HG03469 (cell line): ENCODE data around the gene GCK.

Source experiments
- ATAC-seq: cut with Tn5 transposase; IDR thresholded peaks from one replicate; pipeline ENCODE4 v1.9.1; 2021; ENCODE audit warnings: mild to moderate bottlenecking, moderate library complexity, moderate number of reproducible peaks; ENCODE audit not compliant: unreplicated experiment

The GCK gene

DNA sequence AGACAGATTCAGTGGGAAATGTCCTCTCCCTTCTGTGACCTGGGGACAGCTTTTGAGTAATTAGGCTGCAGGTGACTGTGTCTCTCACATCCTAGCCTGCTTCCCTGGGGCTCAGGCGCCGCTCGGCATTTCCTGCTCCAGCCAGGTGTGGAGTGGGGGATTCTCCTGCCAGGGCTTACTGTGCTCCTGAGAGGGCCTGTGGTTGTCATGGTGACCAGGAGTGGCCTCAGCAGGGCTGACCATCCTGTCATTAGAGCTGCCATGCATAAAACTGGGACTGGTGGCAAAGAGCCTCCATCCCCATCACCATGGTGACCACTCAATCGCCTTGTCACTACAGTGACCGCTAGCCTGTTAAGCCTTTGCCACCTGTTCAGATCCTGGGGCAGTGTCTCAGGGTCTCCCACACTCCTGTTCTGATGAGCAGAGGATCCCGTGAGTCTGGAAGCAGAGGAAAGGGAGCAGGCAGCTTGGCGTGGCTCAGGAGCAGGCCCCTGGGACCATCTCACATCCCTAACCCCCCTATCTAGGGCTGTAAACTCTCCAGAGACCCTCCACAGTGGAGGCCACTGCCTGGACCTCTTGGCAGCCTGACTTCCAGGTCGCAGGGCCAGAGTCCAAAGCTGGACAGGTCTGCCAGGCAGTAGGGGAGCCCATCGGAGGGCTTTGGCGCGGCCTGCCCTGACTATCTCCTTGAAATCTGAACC, at the start of gene GCK:
Gene GCK (minus strand): TSS at position 154 of the 707 bp plus-strand sequence. CDS start 486 bp downstream, outside the sequence.
- no peak for ATAC-seq

DNA sequence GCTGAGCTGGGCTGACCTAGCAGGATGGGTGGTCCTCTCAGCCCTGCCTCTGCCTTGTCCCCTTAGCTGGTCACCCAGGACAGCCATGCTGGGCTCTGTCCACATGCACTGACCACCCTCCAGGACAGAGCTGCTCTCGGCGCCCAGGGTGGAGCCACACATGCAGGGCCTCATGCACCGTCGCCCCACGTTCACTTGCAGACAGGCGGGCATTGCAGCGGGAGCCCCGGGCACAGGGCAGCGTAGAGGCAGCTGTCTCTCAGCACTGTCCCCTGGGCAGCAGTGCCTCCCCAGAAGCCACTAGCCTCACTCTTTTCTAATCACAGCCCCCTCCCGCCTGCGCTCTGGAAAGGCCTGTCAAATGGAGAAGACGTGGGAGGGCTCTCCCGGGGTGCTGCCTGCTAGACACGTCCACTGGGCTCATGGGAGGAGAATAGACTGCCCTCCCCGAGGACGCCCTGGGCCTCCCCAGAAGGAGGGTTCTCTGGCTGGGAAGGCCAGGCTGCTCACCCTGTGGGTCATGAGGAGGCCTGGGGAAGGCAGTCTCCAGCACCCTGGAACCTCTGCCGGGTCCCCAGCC, 49.0 kb upstream of the GCK start:
- ATAC-seq: no peak

DNA sequence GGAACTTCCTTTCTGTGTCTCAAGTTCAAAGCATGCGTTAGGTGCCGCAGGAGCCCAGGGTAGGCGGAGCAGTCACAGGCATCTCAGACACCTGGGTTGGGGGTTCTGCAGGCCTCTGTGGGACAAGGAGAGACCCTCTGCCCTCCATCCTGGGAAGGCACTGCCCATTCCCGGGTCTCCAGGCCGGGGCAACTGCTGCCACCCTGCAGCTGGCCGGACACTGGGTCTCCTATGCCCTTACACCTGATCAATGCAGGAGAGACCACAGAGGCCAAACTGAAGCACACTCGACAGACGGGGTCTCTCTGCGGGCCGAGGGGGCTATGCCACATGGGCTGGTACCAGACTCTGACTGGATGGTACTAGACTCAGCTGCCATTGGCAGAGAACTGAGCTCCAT, 48.5 kb upstream of the GCK start:
- no peak for ATAC-seq

DNA sequence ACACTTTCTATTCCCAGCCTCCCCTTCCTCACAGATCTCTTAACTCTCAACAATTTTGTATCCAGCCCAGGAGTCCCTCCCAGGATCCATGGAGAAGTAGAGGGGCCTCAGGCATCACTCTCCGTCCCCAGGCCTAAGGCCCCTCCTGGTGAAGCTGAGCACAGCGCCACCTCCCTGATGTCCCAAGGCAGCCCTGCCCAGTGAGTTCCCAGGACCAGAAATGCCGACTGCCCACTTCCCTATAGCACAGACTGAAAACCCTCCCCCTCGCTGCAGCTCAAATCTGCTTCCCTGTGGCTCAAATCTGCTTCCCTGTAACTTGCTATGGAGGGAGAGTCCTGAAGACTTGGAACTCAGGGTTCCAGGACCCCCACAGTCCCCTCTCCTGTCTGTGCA, 47.1 kb upstream of the GCK start:
- ATAC-seq: no peak

DNA sequence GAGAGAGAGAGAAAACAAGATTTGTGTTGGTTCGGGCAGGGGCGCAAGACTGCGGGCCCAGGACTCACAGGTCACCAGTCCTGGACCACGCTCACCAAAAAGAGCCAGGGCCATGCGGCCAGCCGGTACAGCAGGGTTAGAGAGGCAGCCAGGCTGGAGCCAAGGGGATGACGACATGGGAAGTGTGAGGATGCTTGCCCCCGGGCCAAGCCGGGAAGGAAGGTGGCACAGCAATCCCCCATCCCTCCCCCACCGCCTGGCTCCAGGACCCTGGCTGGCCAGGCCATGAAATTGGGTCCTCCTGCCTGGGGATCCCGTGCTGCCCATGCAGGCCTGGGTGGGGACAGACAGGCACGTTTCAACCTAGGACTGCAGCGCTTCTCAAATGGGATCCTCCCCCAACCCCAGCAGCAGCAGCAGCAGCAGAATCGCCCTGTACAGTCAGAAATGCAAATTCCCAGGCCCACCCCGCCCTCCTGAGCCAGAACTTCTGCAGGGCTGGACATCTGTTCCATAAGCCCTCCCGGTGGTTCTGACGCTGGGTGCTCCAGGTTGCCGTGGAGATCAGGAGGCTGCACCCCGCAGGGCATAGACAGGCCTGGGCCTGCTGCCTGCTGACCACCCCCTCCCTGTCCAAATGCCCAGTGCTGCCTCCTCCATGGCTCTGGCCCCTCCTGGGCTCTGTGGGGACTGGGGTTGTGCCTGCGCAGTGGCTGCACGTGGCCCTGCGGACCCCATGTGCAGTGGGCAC, 46.5 kb upstream of the GCK start:
- ATAC-seq: no peak

DNA sequence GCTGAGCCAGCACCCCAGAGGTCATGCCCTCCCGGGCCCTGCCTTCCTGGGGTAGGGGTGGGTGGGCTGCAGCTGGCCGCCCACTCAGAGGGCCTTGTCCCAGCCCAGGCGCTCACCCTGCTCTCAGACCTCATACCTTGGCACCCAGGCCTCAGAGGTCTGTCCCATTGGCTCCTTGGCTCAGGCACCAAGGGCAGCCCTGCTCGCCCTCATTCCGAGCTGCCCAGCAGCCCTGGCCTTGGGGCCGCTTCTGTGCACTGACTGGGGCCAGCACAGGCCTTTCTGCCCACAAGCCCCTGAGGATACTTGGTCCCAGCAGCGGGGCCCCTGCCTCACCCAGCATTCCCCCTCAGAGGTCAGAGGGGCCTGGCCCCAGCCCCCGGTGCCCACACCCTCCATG, 45.8 kb upstream of the GCK start:
- no peak for ATAC-seq

DNA sequence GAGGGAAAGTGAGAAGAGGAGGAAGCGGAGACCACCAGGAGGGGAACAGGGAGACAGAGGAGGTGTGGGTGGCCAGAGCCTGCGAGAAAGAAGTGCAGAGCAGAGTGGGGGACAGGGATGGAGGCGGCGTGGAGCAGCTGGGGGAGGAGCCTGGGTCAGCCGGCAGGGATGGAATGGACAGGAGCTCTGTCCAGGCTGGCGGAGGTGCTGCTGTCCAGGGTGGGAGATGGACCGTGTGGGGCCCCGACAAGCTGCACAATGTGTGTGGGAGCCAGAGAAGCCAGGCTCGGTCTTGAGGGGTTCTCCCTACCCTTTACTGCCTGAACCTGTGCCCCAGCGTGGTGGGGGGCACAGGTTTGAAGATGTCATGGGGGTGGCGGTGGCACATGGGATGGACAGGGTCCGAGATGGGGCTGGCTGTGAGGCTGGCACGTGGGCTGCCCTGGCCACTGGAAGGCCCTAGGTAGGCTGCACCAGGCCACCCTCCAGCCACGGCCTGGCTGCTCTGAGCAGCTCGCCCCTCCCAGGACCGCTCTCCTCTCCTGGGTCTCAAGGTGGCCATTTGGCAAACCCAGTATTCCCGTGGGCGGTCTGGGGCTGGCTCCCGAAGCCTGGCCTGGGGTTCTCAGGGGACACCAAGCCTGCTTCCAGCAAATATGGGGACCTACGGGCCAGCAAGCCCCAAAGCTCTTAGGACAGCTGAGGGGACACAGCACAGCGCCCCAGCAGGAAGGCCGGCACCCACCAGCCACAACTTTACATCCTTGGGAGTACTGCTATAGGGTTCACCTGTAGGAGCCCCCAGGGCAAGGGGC, 43.9 kb upstream of the GCK start:
- ATAC-seq: no peak

DNA sequence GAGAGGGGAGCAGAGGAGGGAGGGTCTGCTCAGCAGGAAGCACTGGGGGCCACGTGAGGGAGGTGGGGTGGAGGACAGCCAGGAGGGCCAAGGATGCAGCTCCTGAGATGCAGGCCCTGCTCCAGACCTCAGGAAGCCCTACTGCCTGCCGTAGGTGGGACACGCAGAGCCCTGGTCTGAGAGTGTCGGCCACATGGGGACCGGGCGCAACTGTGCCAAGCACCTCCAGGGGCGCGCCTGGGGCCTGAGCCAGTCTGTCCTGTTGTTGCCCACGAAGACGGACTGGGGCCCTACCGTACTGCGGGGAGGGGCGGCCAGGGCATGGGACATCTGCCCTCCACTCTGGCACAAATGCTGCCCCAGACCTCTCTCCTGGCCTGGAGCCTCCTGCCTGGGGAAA, 43.2 kb upstream of the GCK start:
- ATAC-seq: no peak

DNA sequence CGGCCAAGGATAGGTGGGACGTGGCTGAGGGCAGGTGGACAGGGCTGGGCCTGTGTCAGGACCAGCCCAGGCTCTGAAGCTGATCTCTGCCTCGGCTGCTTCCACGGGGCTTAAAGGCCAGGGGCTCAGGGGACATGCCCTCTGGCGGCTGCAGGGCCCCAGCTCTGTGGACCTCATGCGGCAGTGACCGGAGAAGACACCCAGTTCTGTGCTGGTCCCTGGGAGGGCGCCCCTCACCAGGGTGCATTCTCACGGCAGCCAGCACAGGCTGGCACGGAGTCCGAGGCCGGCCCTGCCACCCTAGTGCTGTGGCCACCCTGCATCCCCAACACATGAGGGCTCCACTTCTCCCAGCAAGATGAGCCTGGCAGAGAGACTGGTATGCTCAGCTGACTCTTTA, 41.8 kb upstream of the GCK start:
- no peak for ATAC-seq

DNA sequence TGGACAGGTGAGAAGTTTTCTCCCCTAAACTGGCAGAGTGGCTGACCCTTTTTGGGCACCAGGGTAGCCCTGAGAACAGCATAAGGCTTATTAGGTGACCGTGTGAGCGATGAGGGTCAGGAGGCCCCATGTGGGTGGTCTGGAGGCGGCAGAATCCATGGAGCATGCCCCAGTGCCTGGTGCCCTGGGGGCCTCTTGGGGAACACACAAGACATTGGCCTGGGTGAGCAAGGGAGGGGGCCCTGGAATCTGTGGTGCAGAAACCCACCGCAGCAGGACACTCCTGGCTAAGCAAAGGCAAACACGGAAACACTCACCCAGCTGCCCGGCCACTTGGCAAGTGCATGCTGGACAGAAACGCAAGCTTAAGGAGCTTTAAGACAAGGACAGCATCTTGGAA, 41.0 kb upstream of the GCK start:
- ATAC-seq: no peak

DNA sequence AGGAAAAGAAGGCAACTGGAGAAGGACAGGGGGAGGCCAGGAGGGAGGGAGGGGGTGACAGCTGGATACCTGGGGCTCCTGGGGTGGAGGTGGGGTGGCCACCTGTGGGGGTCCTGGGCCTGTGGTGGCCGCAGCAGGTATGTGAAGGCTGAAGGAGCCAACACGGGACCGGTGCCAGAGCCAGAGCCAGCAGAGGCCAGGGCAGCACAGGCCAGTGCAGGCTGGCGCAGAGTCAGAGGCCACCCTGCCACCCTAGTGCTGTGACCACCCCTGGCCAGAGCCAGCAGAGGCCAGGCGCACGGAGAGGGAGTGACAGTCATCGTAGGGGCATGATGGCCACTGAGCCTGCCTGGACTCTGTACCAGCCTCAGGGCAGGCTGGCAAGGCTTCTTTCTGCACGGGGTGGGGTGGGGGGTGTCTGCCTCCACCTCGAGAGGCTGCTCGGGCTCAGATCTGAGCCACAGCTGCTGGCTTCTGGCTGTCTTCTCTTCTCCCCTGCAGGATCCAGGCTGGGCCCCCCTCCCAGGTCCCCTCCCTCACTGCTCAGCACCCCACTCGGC, 40.4 kb upstream of the GCK start:
- no peak for ATAC-seq

DNA sequence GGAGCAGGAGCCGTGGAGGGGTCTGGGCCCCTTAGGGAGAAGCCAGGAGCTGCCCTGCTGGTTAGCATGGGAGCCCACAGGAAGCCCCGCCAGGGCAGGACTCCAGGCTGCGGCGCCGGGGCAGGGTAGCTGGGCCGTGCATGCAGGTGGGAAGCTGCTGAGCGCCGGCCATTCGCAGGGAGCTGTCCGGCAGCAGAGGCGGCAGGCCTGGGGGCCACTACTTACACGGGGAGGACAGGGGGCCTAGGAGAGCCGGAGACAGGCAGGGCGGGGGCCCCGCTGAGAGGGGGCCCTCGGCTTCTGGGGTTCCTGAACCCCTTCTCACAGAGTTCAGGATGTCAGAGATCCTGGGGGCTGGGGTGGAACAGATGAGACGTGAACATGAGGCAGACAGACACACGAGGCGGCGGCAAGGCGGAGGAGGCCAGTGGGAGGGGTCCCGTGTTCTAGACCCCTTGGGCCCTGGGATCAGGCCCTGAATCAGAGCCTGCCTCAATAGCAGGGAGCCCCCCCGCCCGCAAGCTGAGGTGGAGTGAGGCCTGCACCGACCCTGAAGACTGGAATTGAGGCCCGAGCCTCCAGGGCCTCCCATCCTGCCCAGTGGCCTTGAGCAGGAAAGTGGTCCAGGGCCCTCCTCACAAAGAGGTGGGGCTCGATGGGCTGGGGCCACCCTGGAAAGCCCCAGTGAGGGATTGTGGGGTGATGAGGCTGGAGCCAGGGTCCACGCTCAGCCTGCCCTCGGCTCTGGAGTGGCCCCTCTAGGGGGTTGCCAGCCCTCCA, 39.5 kb upstream of the GCK start:
- ATAC-seq: no peak

DNA sequence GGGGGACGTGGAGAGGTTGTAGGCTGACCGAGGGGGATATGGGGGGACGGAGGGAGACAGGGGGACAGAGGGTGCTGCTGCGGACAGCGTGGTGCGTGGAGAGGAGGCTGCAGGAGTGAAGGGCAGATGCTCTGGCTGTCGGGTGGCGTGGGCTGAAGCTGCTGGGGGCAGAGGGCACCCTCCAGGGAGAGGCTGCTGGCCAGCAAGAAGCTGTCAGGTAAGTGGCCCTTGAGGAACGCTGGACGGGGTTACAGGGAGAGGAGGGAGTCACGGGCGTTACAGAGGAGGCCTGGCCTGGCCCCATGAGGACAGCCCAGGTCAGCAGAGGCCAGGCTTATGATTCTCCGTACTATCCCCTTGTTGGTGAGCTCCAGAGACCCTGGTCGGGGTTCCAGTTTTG, 38.7 kb upstream of the GCK start:
- ATAC-seq: no peak

DNA sequence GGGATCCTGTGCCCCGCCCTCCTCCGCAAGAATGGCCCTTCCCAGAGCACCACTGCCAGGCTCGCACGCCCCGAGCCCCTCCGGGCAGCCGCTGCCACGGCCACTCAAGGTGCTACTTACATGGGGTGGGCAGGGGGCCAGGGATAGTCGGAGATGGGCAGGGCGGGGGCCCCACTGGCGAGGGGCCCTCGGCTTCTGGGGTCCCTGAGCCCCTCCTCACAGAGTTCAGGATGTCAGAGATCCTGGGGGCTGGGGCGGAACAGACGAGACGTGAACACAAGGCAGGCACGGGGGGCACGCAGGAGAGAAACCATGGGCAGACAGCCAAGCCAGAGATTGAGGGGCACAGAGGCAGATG, 37.1 kb upstream of the GCK start:
- ATAC-seq: no peak

DNA sequence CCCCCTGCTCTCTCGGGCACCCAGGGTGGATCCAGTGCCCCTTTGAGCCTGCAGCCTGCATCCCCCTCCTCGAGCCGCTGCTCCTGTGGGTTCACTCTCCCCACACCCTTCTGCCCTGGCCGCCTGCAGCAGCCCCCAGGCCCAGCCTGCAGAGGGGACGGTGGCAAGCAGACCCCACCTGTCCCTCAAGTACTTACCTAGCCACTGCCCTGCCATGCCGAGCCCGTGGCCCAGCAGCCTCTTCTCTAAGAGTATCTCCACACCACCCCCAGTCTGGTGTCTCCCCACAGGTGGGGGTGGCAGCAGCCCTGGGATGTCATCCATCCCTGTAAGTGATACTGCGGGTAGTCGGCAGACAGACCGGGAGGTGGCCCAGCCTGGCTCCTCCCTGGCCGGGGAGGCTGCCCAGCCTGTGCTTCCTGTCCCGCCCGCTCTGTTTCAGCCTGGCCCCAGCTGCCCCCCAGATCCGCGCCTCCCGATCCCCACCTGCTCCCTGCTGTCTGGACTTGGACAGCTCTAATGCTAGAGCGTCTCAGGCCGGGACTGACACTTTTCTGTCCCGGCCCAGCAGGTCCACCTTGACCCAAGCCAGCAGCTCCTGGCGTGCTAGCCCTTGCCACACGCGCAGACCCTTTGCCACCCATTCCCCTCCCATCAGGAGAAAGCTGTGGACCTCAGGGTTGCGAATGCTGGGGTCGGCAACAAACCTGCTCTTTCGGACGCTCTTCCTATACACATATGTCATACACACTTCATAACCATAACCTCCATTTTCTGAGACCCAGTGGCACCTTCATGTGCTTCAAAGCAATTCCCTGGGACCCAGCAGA, 36.5 kb upstream of the GCK start:
- no peak for ATAC-seq

DNA sequence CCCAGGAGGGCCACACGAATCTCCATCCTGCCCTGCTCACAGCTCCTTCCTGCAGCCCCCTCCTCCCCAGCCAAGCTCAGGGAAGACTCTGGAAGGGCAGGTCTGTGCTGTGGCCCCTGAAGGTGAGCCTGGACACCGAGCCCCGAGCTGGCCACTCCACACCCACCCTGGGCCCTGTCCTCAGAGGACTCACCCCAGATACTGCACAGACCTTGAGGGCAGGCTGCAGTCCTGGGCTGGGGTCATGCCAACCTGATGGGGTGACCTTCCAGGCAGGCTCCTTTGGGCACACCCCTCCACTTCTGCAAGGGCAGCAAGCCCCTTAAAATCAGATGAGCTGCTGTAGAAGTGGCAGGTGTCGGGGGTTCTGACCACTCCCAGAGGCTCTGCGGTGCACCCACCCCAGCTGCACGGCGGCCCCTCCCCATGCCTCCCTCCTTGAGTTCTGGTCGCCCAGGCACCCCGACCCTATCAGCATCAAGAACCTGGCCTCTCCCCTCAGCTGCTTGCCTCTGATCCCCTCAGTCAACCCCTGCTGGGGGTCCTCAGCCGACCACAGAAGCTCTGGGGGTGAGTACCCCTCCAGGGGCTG, 35.8 kb upstream of the GCK start:
- no peak for ATAC-seq

DNA sequence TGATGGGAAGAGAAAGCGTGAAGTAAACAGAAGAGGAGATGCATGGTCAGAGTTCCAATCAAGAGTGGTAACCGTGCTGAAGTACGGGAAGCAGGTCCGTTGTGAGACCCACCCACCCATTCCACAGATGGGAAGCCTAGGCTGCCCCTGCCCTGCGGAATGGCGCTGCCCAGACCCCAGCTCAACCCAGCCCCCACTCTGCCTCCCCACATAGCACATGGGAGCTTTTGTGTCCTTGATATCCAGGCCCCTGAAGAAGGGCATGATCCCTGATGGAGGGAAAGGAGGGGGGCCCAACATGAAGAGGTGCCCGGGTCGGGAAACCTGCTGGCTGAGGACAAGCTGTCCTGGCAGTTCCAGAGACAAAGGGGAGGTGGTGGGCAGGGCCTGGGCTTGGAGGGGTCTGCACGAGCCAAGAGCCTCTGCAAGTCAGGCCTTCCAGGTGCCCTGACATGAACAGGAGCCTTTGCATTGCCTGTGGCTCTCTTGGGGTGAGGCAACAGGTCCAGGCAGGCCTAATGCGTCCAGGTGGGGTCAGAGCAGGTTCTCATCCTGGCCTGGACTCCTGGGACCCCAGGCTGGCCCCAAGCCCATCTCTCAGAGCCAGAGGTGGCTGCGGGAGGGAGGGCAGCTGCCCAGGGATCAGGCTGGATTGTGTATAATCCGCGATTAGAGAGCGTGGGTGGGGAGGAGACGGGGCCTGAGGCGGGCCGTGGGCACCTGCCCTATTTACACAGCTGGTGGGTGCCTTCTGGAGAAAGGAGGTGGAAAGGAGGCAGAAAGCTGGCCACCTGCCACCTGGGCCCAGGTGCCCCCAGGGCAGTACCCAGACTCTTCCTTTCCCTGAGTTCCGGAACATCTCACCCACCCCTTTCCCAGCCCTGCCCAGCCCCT, 35.1 kb upstream of the GCK start:
- ATAC-seq: no peak
